H1 (cell line): ENCODE results near the gene SULF2. TPM values are rescaled to one million over a fixed set of nuclear protein-coding genes. Genes with fewer than 3 reads are reported as not detected.

Experiments
- CTCF ChIA-PET: fragments of 300-600 bp; sonication (Branson Sonifier 250); formaldehyde crosslinking; loops from one replicate; lab custom pipeline; 2021; ENCODE audit not compliant: partially characterized antibody; lab: Charles Lee
- POLR2A ChIA-PET: fragments of 300-600 bp; sonication (Branson Sonifier 250); formaldehyde crosslinking; loops from one replicate; lab custom pipeline; 2021; ENCODE audit warnings: inconsistent platforms; ENCODE audit not compliant: partially characterized antibody; lab: Charles Lee
- DNase-seq, 2 experiments: peaks; one replicate each; pipeline versions ENCODE4 v3.0.0 to v3.0.0-alpha.2; 2010 to 2022; ENCODE audit warnings: low spot score in 2 of 2, low read depth in 1 of 2, mixed read lengths in 1 of 2
- FAIRE-seq: peaks from 2 replicates; lab custom pipeline; 2011; peaks lifted over from hg19 to GRCh38; lab: Jason Lieb, UNC
- H2AFZ ChIP-seq: 2 replicates; pipeline ENCODE4 v1.8.1; 2012; ENCODE audit warnings: low read length, inconsistent platforms
- H2AK5ac ChIP-seq: 2 replicates; pipeline ENCODE4 v1.6.1; 2013; ENCODE audit warnings: low read depth, low read length
- H2BK120ac ChIP-seq: replicated peaks from 2 replicates; pipeline ENCODE3; 2013; ENCODE audit warnings: low read depth, low read length, inconsistent platforms
- H2BK12ac ChIP-seq: 2 replicates; pipeline ENCODE4 v1.6.1; 2013; ENCODE audit warnings: low read depth, low read length
- H2BK15ac ChIP-seq: 2 replicates; pipeline ENCODE4 v1.6.1; 2013; ENCODE audit warnings: low read length
- H2BK20ac ChIP-seq: 2 replicates; pipeline ENCODE4 v1.6.1; 2013; ENCODE audit warnings: low read length
- H2BK5ac ChIP-seq: 2 replicates; pipeline ENCODE4 v1.6.1; 2013; ENCODE audit warnings: low read depth, low read length
- H3K14ac ChIP-seq: 2 replicates; pipeline ENCODE4 v1.6.1; 2013; ENCODE audit warnings: inconsistent platforms; ENCODE audit not compliant: insufficient read length
- H3K18ac ChIP-seq: 2 replicates; pipeline ENCODE4 v1.6.1; 2013; ENCODE audit warnings: low read length; ENCODE audit errors: extremely low read depth
- H3K23ac ChIP-seq: 2 replicates; pipeline ENCODE4 v1.6.1; 2013; ENCODE audit warnings: inconsistent platforms; ENCODE audit not compliant: insufficient read length
- H3K23me2 ChIP-seq: 2 replicates; pipeline ENCODE4 v1.6.1; 2013; ENCODE audit warnings: low read depth, low read length
- H3K27ac ChIP-seq: 2 replicates; pipeline ENCODE4 v1.6.1; 2011; ENCODE audit warnings: low read depth, low read length, inconsistent platforms
- H3K27me3 ChIP-seq, 4 experiments: replicated peaks in 1 of 4; 1 replicate in 1 of 4; 2 replicates in 3 of 4; pipeline versions ENCODE4 v1.6.1 to v1.8.1; 2011 to 2013; ENCODE audit warnings: low read length in 3 of 4, mild to moderate bottlenecking in 3 of 4, inconsistent platforms in 2 of 4, mixed read lengths in 2 of 4, moderate library complexity in 1 of 4; ENCODE audit not compliant: control insufficient read depth in 3 of 4, insufficient read depth in 3 of 4; ENCODE audit errors: extremely low read depth in 1 of 4
- H3K36me3 ChIP-seq, 4 experiments: 2 replicates each; pipeline versions ENCODE4 v1.6.1 to v1.8.1; 2011 to 2013; ENCODE audit warnings: mild to moderate bottlenecking in 4 of 4, low read length in 3 of 4, moderate library complexity in 2 of 4, control low read depth in 1 of 4, inconsistent platforms in 1 of 4; ENCODE audit not compliant: insufficient read depth in 4 of 4, control insufficient read depth in 2 of 4
- H3K4ac ChIP-seq: replicated peaks from 2 replicates; pipeline ENCODE3; 2013; ENCODE audit warnings: low read length, low read depth, mixed read lengths, inconsistent platforms; ENCODE audit not compliant: insufficient read length
- H3K4me1 ChIP-seq, 4 experiments: replicated peaks in 1 of 4; 1 replicate in 1 of 4; 2 replicates in 3 of 4; pipeline versions ENCODE4 v1.6.1 to v1.8.1; 2011 to 2013; ENCODE audit warnings: low read length in 3 of 4, inconsistent platforms in 2 of 4, mixed read lengths in 1 of 4; ENCODE audit not compliant: insufficient read depth in 4 of 4, control insufficient read depth in 3 of 4
- H3K4me2 ChIP-seq, 2 experiments: 2 replicates each; pipeline versions ENCODE4 v1.6.1 to v1.8.1; 2011 to 2013; ENCODE audit warnings: low read depth in 2 of 2, low read length in 2 of 2, control low read depth in 1 of 2, inconsistent platforms in 1 of 2, mild to moderate bottlenecking in 1 of 2; ENCODE audit not compliant: insufficient read depth in 1 of 2
- H3K4me3 ChIP-seq, 4 experiments: fragments of 200-600, 300-600 bp in 1 of 4; sonication (generic), shearing (Covaris generic), sonication (Bioruptor Twin) in 1 of 4; 2 replicates each; pipeline versions ENCODE4 v1.5.1 to v1.8.1; 2011 to 2016; ENCODE audit warnings: low read length in 4 of 4, low read depth in 3 of 4, control low read depth in 2 of 4, inconsistent platforms in 2 of 4, mild to moderate bottlenecking in 2 of 4, mixed read lengths in 1 of 4, moderate library complexity in 1 of 4; ENCODE audit not compliant: insufficient read depth in 2 of 4; ENCODE audit errors: extremely low read depth in 1 of 4
- H3K56ac ChIP-seq: replicated peaks from 2 replicates; pipeline ENCODE3; 2013; ENCODE audit warnings: low read depth, mild to moderate bottlenecking, mixed read lengths, low read length, inconsistent platforms; ENCODE audit not compliant: insufficient read length
- H3K79me1 ChIP-seq: 2 replicates; pipeline ENCODE4 v1.6.1; 2013; ENCODE audit warnings: low read depth, low read length, control low read depth
- H3K79me2 ChIP-seq, 2 experiments: 2 replicates each; pipeline versions ENCODE4 v1.6.1 to v1.8.1; 2012 to 2013; ENCODE audit warnings: low read length in 2 of 2, mild to moderate bottlenecking in 2 of 2, inconsistent platforms in 1 of 2; ENCODE audit not compliant: insufficient read depth in 2 of 2, control insufficient read depth in 1 of 2
- H3K9ac ChIP-seq, 4 experiments: replicated peaks in 1 of 4; 1 replicate in 1 of 4; 2 replicates in 3 of 4; pipeline versions ENCODE4 v1.6.1 to v1.8.1; 2011 to 2013; ENCODE audit warnings: low read depth in 3 of 4, low read length in 3 of 4, control low read depth in 2 of 4, mild to moderate bottlenecking in 2 of 4, moderate library complexity in 2 of 4, inconsistent platforms in 1 of 4; ENCODE audit errors: extremely low read depth in 1 of 4
- H3K9me3 ChIP-seq, 2 experiments: 2 replicates each; pipeline versions ENCODE4 v1.6.1 to v1.8.1; 2012 to 2013; ENCODE audit warnings: mild to moderate bottlenecking in 2 of 2, moderate library complexity in 2 of 2, control low read depth in 1 of 2, inconsistent platforms in 1 of 2, low read depth in 1 of 2, low read length in 1 of 2, mixed read lengths in 1 of 2; ENCODE audit not compliant: insufficient read depth in 2 of 2
- H4K20me1 ChIP-seq, 2 experiments: replicated peaks in 1 of 2; 2 replicates each; pipeline versions ENCODE3 to v1.8.1; 2011 to 2013; ENCODE audit warnings: inconsistent platforms in 2 of 2, low read length in 2 of 2, mild to moderate bottlenecking in 1 of 2; ENCODE audit not compliant: insufficient read depth in 2 of 2, control insufficient read depth in 1 of 2
- H4K5ac ChIP-seq: 2 replicates; pipeline ENCODE4 v1.6.1; 2013; ENCODE audit warnings: low read length, low read depth, mixed read lengths, inconsistent platforms; ENCODE audit not compliant: insufficient read length
- H4K8ac ChIP-seq: 2 replicates; pipeline ENCODE4 v1.8.0; 2013; ENCODE audit warnings: mild to moderate bottlenecking, moderate library complexity, low read length, inconsistent platforms; ENCODE audit not compliant: insufficient read depth; ENCODE audit errors: extremely low read depth
- H4K91ac ChIP-seq: replicated peaks from 2 replicates; pipeline ENCODE3; 2013; ENCODE audit warnings: low read length, mixed read lengths, inconsistent platforms; ENCODE audit not compliant: insufficient read length
- BCL11A ChIP-seq, 2 experiments: IDR thresholded peaks; one replicate each; pipeline ENCODE4 v1.6.1; 2011; ENCODE audit warnings: low read depth in 2 of 2, low read length in 2 of 2, mild to moderate bottlenecking in 2 of 2
- BRCA1 ChIP-seq: IDR thresholded peaks from 2 replicates; pipeline ENCODE4 v1.6.1; 2012; ENCODE audit warnings: low read depth, low read length, improper control_type of control experiment
- CREB1 ChIP-seq: IDR thresholded peaks from 2 replicates; pipeline ENCODE4 v1.6.1; 2012; ENCODE audit warnings: inconsistent platforms
- E2F6 ChIP-seq: IDR thresholded peaks from 2 replicates; pipeline ENCODE4 v1.6.1; 2012; ENCODE audit warnings: inconsistent platforms
- JUND ChIP-seq: IDR thresholded peaks from 2 replicates; pipeline ENCODE4 v1.6.1; 2011; ENCODE audit warnings: mild to moderate bottlenecking, improper control_type of control experiment, low read length
- PHF8 ChIP-seq: fragments of 200-600 bp; sonication (generic); conservative IDR thresholded peaks from 2 replicates; pipeline ENCODE4 v1.7.1; 2012; ENCODE audit warnings: low read depth, mild to moderate bottlenecking, inconsistent platforms, low read length, moderate library complexity
- TAF1 ChIP-seq: IDR thresholded peaks from 2 replicates; pipeline ENCODE4 v1.6.1; 2011; ENCODE audit warnings: mild to moderate bottlenecking, low read depth, low read length
- WGBS, 2 experiments: shearing (Covaris generic) in 1 of 2; methylation state at CpG; one replicate each; pipeline versions ENCODE4 v1.1.6 to v1.1.7; 2013 to 2015; ENCODE audit warnings: low lambda C conversion rate in 2 of 2, mixed read lengths in 2 of 2, inconsistent platforms in 1 of 2, low coverage in 1 of 2, missing lambda C conversion rate in 1 of 2; ENCODE audit not compliant: insufficient replicate concordance in 2 of 2, insufficient coverage in 1 of 2, insufficient read length in 1 of 2; ENCODE audit errors: extremely low coverage in 1 of 2, missing lambda C conversion rate in 1 of 2; 5-methylcytosine and 5-hydroxymethylcytosine counted together
- polyA plus RNA-seq, 7 experiments: library from polyadenylated mRNA; depleted of rRNA in 3 of 7; stranded (reverse) in 5 of 7; unstranded in 2 of 7; fragments of >200 nt in 5 of 7; fragments of 200-250 nt in 2 of 7; gene quantifications; 1 replicate in 5 of 7; 2 replicates in 1 of 7; 4 replicates in 1 of 7; pipeline versions ENCODE4 v1.2.1 to v1.2.3, GENCODE V29; 2011 to 2013; ENCODE audit warnings: missing spikeins in 2 of 7, mixed read lengths in 2 of 7
- total RNA-seq: library from RNA; stranded (reverse); fragmentation: NEBNext Ultra II Directional; extraction: Animal tissue kit (Norgen Biotek cat#: 25700); gene quantifications from 2 replicates; pipeline ENCODE4 v1.2.1, GENCODE V29; 2021

SULF2 gene
- total and polyA plus RNA-seq, 2 of the 8 experiments (the other 6 are each of a cell fraction or from before 2014, with no cell fraction given) = 15.7 to 28.2 TPM

DNA sequence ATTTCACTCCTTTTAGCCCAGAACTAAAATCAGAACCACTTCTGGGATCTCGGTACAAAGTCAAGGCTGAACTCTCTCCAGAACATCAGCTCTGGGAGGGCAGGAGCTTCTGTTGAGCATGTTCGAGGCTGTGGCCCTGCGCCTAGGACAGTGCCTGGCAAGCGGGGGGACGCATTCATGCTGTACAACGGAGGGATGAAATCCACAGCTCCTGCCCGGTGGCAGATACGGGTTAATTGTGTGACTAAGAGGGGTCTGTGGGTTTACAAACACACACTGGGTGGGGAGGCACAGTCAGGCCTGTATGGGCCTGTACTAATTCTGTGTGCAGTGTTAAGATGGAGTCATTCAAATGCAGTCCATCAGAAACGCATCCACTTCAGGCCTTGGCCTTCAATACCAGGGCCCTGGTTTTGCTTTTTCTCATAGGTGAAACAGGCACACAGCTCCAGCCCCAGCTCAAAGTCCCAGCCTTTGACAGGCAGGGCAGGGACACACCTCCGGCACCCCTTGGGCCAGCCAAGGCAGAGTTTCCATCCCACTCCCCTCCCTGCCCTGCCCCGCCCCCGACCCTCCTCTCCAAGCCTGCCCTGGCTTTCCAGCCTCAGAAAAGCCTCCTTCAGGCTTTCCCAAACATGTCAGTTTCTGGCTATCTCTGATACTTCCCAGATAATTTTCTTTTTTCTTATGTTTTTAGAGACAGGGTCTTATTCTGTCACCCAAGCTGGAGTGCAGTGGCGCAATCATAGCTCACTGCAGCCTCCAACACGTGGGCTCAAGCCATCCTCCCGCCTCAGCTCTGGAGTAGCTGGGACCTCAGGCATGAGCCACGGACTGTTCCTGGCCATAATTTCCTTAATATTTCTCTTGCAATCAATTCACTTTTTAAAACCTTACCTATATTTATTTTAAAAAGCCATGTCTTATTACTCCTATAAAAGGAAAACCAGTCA, 109.8 kb downstream of the SULF2 start:
- Histone ChIP-seq H2AFZ (no peak overlapping the region), H4K5ac (no peak overlapping the region), H3K4me1 (peaks cover 0 to 7% (median 2%) of the 10 kb centered on the region in 4 experiments; a peak in 5 of 7 replicates), H3K27me3 (no peaks in the 10 kb centered on the region), H3K36me3 (no peaks in the 10 kb centered on the region), H2BK5ac (no peak overlapping the region), H2BK120ac (no peak overlapping the region), H3K4ac (no peak overlapping the region), H3K4me2 (no peak overlapping the region), H4K20me1 (peaks cover 0 to 2% of the 10 kb centered on the region in 2 experiments), H3K4me3 (no peak overlapping the region), H3K56ac (no peak overlapping the region), H3K9me3 (no peaks in the 10 kb centered on the region), H2BK20ac (no peak overlapping the region), H3K27ac (no peak overlapping the region), H3K23ac (no peak overlapping the region), H2AK5ac (no peak overlapping the region), H3K18ac (peak overlapping the region; percentile 24; the same call in 1 of the 2 replicates), H3K14ac (no peak overlapping the region), H4K91ac (no peak overlapping the region), H4K8ac (no peak overlapping the region), H2BK12ac (no peak overlapping the region), H3K9ac (no peak overlapping the region), H3K79me2 (no peaks in the 10 kb centered on the region), H2BK15ac (no peak overlapping the region), H3K23me2 (no peaks in the 10 kb centered on the region; the same call in 1 of the 2 replicates), H3K79me1 (no peaks in the 10 kb centered on the region)
- no peak for FAIRE-seq
- 89% methylated on average over 14 of the region's 16 CpGs; no CpG with 5 or more reads in 1 of the 2 experiments for WGBS, 2 experiments
- ChIA-PET POLR2A (interaction anchor here (0.8 to 1.2 kb wide), 3 partner anchors 9 to 947 kb away, joined by 3 read pairs; no protein-coding TSS in a partner anchor), CTCF (interaction anchor here (0.6 to 9.7 kb wide), 16 partner anchors 12 to 946 kb away, joined by 3 to 92 read pairs (median 5); no protein-coding TSS in a partner anchor)
- DNase-seq = no peak
- no peak for TF ChIP-seq BRCA1
- TF ChIP-seq CREB1 = no peak
- no peak for TF ChIP-seq JUND
- no peak for TF ChIP-seq BCL11A (IDR thresholded peaks at IDR 0.05; ENCODE audit: low read depth in 2 of 2, low read length in 2 of 2)
- no peak for TF ChIP-seq PHF8
- TF ChIP-seq E2F6 = no peak
- TF ChIP-seq TAF1 = no peak
